Testis (tissue), 2 donors: ENCODE measurements around the gene KCTD15.

Source experiments
- POLR2A ChIP-seq: fragments of 450-650 bp; IDR thresholded peaks from one replicate; pipeline ENCODE4 v1.6.1; 2017; ENCODE audit warnings: antibody characterized with exemption, mild to moderate bottlenecking, moderate library complexity
- TF ChIP-seq, protein P1 (sequence below), 3 experiments: fragments of 450-650 bp in 2 of 3; fragments of 200-600 bp in 1 of 3; sonication (generic) in 1 of 3; IDR thresholded peaks; one replicate each; pipeline ENCODE4 v1.5.1; 2016 to 2019; ENCODE audit warnings: antibody characterized with exemption in 3 of 3, mild to moderate bottlenecking in 2 of 3, moderate library complexity in 1 of 3

DNA sequence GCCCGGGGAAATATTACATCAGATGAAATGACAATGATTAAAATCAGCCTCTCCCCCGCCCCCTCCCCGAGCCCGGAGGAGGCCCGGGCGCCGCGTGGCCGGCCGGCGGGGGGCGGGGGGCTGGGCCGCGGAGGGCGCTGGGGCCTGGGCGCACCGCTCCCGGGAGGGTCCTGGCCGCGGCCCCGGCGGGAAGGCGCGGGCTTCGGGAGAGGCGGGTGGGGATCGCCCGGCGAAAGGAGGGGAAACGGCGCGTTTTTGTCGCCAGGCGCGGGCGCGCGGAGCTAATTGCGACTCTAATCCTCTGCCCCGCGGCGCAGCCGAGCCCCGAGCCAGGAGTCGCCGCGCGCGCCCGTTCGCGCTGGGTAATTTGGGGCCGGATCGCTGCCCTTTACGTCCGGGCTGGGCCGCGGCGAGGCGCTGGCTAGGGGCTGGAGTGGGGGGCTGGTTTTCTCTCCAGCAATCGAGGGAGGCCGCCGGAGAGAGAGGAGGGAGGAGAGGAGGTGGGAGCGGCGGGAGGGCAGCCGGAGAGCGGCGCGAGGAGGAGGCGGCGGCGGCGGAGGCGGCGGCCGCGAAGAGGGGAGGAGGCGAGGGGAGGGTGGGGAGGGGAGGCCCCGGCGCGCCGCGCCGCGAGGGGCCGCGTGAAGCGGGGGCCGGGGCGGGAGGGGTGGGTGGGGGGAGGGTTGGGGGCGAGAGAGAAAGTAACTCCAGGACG lies at the start of gene KCTD15:
- TF ChIP-seq, protein P1, sequence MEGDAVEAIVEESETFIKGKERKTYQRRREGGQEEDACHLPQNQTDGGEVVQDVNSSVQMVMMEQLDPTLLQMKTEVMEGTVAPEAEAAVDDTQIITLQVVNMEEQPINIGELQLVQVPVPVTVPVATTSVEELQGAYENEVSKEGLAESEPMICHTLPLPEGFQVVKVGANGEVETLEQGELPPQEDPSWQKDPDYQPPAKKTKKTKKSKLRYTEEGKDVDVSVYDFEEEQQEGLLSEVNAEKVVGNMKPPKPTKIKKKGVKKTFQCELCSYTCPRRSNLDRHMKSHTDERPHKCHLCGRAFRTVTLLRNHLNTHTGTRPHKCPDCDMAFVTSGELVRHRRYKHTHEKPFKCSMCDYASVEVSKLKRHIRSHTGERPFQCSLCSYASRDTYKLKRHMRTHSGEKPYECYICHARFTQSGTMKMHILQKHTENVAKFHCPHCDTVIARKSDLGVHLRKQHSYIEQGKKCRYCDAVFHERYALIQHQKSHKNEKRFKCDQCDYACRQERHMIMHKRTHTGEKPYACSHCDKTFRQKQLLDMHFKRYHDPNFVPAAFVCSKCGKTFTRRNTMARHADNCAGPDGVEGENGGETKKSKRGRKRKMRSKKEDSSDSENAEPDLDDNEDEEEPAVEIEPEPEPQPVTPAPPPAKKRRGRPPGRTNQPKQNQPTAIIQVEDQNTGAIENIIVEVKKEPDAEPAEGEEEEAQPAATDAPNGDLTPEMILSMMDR (IDR thresholded peaks at IDR 0.05): no peak
- no peak for TF ChIP-seq POLR2A
